DOHH2 (cell line): ENCODE data around the gene SHPK.

Source experiments
- H3F3A ChIP-seq: fragments of 200-600 bp; sonication (generic), shearing (Covaris generic); 2 replicates; pipeline ENCODE4 v1.6.0; 2016; ENCODE audit warnings: antibody characterized with exemption, mild to moderate bottlenecking; ENCODE audit not compliant: control insufficient read depth, insufficient read depth
- H3K27ac ChIP-seq: fragments of 200-600 bp; sonication (generic); 2 replicates; pipeline ENCODE4 v1.5.1; 2014; ENCODE audit warnings: low read depth, mild to moderate bottlenecking, low read length, moderate library complexity
- H3K27me3 ChIP-seq: fragments of 200-600 bp; sonication (generic); 2 replicates; pipeline ENCODE4 v1.6.1; 2014; ENCODE audit warnings: mild to moderate bottlenecking, low read length, mixed read lengths; ENCODE audit not compliant: control insufficient read depth
- H3K36me3 ChIP-seq: fragments of 200-600 bp; sonication (generic); 2 replicates; pipeline ENCODE4 v1.6.1; 2014; ENCODE audit warnings: mild to moderate bottlenecking, low read length, moderate library complexity, mixed read lengths; ENCODE audit not compliant: control insufficient read depth
- H3K4me1 ChIP-seq: fragments of 200-600 bp; sonication (generic); 2 replicates; pipeline ENCODE4 v1.6.1; 2014; ENCODE audit warnings: mild to moderate bottlenecking, low read length, mixed read lengths; ENCODE audit not compliant: control insufficient read depth
- H3K4me2 ChIP-seq: fragments of 200-600 bp; sonication (generic); 2 replicates; pipeline ENCODE4 v1.6.0; 2014; ENCODE audit warnings: mild to moderate bottlenecking, low read length, moderate library complexity
- H3K4me3 ChIP-seq: fragments of 200-600 bp; sonication (generic); 2 replicates; pipeline ENCODE4 v1.5.1; 2014; ENCODE audit warnings: mild to moderate bottlenecking, low read length, mixed read lengths
- H3K79me2 ChIP-seq: fragments of 200-600 bp; sonication (generic); 2 replicates; pipeline ENCODE4 v1.6.1; 2014; ENCODE audit warnings: mild to moderate bottlenecking, low read length, mixed read lengths; ENCODE audit not compliant: control insufficient read depth
- H3K9me2 ChIP-seq: fragments of 200-600 bp; sonication (generic); replicated peaks from 2 replicates; pipeline ENCODE4 v1.6.1; 2014; ENCODE audit warnings: mild to moderate bottlenecking, low read length, mixed read lengths; ENCODE audit not compliant: control insufficient read depth
- H3K9me3 ChIP-seq: fragments of 200-600 bp; sonication (generic); 2 replicates; pipeline ENCODE4 v1.6.1; 2014; ENCODE audit warnings: antibody characterized with exemption, low read length, mixed read lengths; ENCODE audit not compliant: control insufficient read depth, insufficient read depth
- H4K20me1 ChIP-seq: fragments of 200-600 bp; sonication (generic); 2 replicates; pipeline ENCODE4 v1.6.0; 2014; ENCODE audit warnings: low read depth, mild to moderate bottlenecking, antibody characterized with exemption, low read length, moderate library complexity; ENCODE audit not compliant: control insufficient read depth, insufficient read depth
- EZH2phosphoT487 ChIP-seq: fragments of 200-600 bp; sonication (generic); IDR thresholded peaks from 2 replicates; pipeline ENCODE4 v1.6.1; 2017; ENCODE audit warnings: borderline replicate concordance, mild to moderate bottlenecking, antibody characterized with exemption, low read length, moderate library complexity, mixed read lengths
- TF ChIP-seq, protein P1 (sequence below): fragments of 200-600 bp; sonication (generic); IDR thresholded peaks from one replicate; pipeline ENCODE4 v1.5.1; 2014; ENCODE audit warnings: antibody characterized with exemption, mild to moderate bottlenecking, low read depth, low read length; ENCODE audit not compliant: poor library complexity, severe bottlenecking

SHPK gene

DNA sequence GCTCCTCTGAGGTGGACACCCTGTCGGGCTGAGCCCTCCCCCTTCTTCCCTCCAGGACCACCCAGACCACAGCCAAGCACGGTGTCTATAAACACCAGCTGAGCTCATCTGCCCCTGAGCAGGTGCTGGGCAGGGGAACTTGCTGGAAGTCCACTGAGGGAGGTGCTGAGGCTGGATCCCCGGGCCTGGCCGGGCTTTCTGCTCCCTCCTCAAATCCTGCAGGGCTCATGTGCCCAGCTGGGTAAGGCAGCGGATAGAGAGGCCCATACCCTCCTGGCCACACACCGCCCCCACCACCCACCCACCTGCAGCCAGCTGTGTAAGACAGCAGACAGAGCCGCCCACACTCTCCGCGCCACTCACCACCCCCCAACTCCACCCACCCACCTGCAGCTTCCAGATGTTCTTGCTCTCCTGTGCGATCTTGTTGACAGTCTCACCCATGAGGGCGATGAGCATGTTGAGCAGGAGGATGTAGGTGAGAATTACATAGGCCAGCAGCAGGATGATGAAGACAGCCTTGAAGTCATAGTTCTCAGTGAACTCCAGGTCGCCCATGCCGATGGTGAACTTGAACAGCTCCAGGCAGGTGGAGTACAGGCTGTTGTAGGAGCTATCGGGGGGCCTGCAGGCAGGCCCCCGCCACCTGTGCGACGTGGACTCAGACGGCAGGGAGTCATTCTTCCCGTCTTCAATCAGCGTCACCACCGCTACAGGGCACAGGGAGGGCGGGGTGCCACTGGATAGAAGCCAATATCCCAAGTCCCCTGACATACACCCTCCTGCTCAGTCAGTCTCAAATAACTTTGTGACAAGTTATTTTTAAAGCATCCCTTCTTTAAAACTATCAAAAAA lies 62.6 kb downstream of the SHPK start:
- Histone ChIP-seq H3K27ac (peak overlapping the region; percentile 14; the same call in 1 of the 2 replicates), H4K20me1 (no peaks in the 10 kb centered on the region), H3K36me3 (no peaks in the 10 kb centered on the region), H3K79me2 (no peaks in the 10 kb centered on the region), H3K9me2 (no peaks in the 10 kb centered on the region), H3K4me3 (0 out of 2 replicates have a peak overlapping the region, but pooled peaks have one; percentile 23), H3K4me1 (peaks cover 42% of the 10 kb centered on the region), H3K9me3 (no peaks in the 10 kb centered on the region), H3K27me3 (no peaks in the 10 kb centered on the region), H3K4me2 (peak overlapping the region; percentile 52), H3F3A (no peaks in the 10 kb centered on the region)
- TF ChIP-seq, protein P1, sequence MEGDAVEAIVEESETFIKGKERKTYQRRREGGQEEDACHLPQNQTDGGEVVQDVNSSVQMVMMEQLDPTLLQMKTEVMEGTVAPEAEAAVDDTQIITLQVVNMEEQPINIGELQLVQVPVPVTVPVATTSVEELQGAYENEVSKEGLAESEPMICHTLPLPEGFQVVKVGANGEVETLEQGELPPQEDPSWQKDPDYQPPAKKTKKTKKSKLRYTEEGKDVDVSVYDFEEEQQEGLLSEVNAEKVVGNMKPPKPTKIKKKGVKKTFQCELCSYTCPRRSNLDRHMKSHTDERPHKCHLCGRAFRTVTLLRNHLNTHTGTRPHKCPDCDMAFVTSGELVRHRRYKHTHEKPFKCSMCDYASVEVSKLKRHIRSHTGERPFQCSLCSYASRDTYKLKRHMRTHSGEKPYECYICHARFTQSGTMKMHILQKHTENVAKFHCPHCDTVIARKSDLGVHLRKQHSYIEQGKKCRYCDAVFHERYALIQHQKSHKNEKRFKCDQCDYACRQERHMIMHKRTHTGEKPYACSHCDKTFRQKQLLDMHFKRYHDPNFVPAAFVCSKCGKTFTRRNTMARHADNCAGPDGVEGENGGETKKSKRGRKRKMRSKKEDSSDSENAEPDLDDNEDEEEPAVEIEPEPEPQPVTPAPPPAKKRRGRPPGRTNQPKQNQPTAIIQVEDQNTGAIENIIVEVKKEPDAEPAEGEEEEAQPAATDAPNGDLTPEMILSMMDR = no peak
- TF ChIP-seq EZH2phosphoT487 = no peak

- TF ChIP-seq, protein P1 = no peak
- no peak for TF ChIP-seq EZH2phosphoT487
- no peak overlapping the region for H3K4me2 ChIP-seq
- H4K20me1 ChIP-seq = no peaks in the 10 kb centered on the region
- no peak overlapping the region for H3K4me3 ChIP-seq
- H3K4me1 ChIP-seq = peaks cover 42% of the 10 kb centered on the region
- no peaks in the 10 kb centered on the region for H3K36me3 ChIP-seq
- H3K9me3 ChIP-seq = no peaks in the 10 kb centered on the region
- no peaks in the 10 kb centered on the region for H3F3A ChIP-seq
- H3K9me2 ChIP-seq = no peaks in the 10 kb centered on the region
- no peaks in the 10 kb centered on the region for H3K27me3 ChIP-seq
- no peaks in the 10 kb centered on the region for H3K79me2 ChIP-seq
- no peak overlapping the region for H3K27ac ChIP-seq
Observed at GRCh38 chr17:3572231-3572630, 63.8 kb downstream of the SHPK start.

- no peak overlapping the region for H3K27ac ChIP-seq
- no peaks in the 10 kb centered on the region for H3K9me3 ChIP-seq
- H3K4me3 ChIP-seq = no peak overlapping the region
- no peaks in the 10 kb centered on the region for H3K9me2 ChIP-seq
- H3K36me3 ChIP-seq = no peaks in the 10 kb centered on the region
- H4K20me1 ChIP-seq = no peaks in the 10 kb centered on the region
- TF ChIP-seq, protein P1 = no peak
- TF ChIP-seq EZH2phosphoT487 = no peak
- no peaks in the 10 kb centered on the region for H3K79me2 ChIP-seq
- no peaks in the 10 kb centered on the region for H3K27me3 ChIP-seq
- H3K4me2 ChIP-seq = peak overlapping the region; percentile 21
- H3K4me1 ChIP-seq = peaks cover 42% of the 10 kb centered on the region
- H3F3A ChIP-seq = no peaks in the 10 kb centered on the region
Observed at GRCh38 chr17:3571043-3571900, 64.8 kb downstream of the SHPK start.
